Thymus (tissue), 11 donors: ENCODE measurements around the gene ZNF888. TPM values are rescaled to one million over a fixed set of nuclear protein-coding genes. Genes with fewer than 3 reads are reported as not detected.
"Not testable (repeated sequence)": the region's sequence is repeated elsewhere in the genome, so short reads cannot be mapped to it uniquely, and the experiment has no call there.

ENCODE experiments used
- DNase-seq, 9 donors: peaks; one replicate each; pipeline ENCODE4 v3.0.0-alpha.2; 2013; ENCODE audit warnings: low spot score in 9 of 9, low read depth in 6 of 9, missing footprints in 1 of 9
- H3K27ac ChIP-seq, 2 donors: one replicate each; pipeline ENCODE4 v1.5.1; 2013; ENCODE audit warnings: control low read depth in 1 of 2, low read depth in 1 of 2, low read length in 1 of 2, mild to moderate bottlenecking in 1 of 2, moderate library complexity in 1 of 2
- H3K27me3 ChIP-seq, 2 donors: one replicate each; pipeline ENCODE4 v1.5.1; 2013; ENCODE audit warnings: low read length in 1 of 2; ENCODE audit not compliant: control insufficient read depth in 2 of 2, insufficient read depth in 1 of 2
- H3K36me3 ChIP-seq, 2 donors: one replicate each; pipeline ENCODE4 v1.5.1; 2013; ENCODE audit warnings: low read length in 1 of 2, mild to moderate bottlenecking in 1 of 2, moderate library complexity in 1 of 2; ENCODE audit not compliant: control insufficient read depth in 2 of 2, insufficient read depth in 2 of 2
- H3K4me1 ChIP-seq, 2 donors: one replicate each; pipeline ENCODE4 v1.5.1; 2013; ENCODE audit warnings: low read length in 2 of 2; ENCODE audit not compliant: control insufficient read depth in 2 of 2, insufficient read depth in 2 of 2
- H3K4me3 ChIP-seq, 2 donors: one replicate each; pipeline ENCODE4 v1.5.1; 2013; ENCODE audit warnings: low read length in 2 of 2, control low read depth in 1 of 2, mild to moderate bottlenecking in 1 of 2
- H3K9me3 ChIP-seq, 2 donors: one replicate each; pipeline ENCODE4 v1.5.1; 2013; ENCODE audit warnings: low read length in 1 of 2, mild to moderate bottlenecking in 1 of 2; ENCODE audit not compliant: control insufficient read depth in 2 of 2, insufficient read depth in 1 of 2
- WGBS: extraction: QIAGEN DNeasy Blood & Tissue Kit; methylation state at CpG from one replicate; pipeline ENCODE4 v1.1.7; 2013; 5-methylcytosine and 5-hydroxymethylcytosine counted together
- polyA plus RNA-seq: library from polyadenylated mRNA; stranded (reverse); fragments of 200-250 nt; gene quantifications from one replicate; pipeline ENCODE4 v1.2.3, GENCODE V29; 2013
- total RNA-seq: library from RNA; stranded (reverse); fragments of 120-200 nt; gene quantifications from one replicate; pipeline ENCODE4 v1.2.4, GENCODE V29; 2013
- donor health status: healthy.

Gene ZNF888
- total and polyA plus RNA-seq, 2 donors: 5.7 to 6.1 TPM

- WGBS: 87% methylated on average over 18 of the region's 18 CpGs
- Histone ChIP-seq H3K4me3 (peak overlapping the region; percentile 72 to 83), H3K4me1 (peaks cover 3 to 6% of the 10 kb centered on the region in 2 donors), H3K27ac (peak overlapping the region in 1 of 2 donors; percentile 20), H3K36me3 (peaks cover 0 to 5% of the 10 kb centered on the region in 2 donors), H3K9me3 (no peaks in the 10 kb centered on the region), H3K27me3 (no peaks in the 10 kb centered on the region)
- no peak for DNase-seq
These were observed 758 bp upstream of the ZNF888 start for GRCh38 chr19:52923778-52924593.

DNA sequence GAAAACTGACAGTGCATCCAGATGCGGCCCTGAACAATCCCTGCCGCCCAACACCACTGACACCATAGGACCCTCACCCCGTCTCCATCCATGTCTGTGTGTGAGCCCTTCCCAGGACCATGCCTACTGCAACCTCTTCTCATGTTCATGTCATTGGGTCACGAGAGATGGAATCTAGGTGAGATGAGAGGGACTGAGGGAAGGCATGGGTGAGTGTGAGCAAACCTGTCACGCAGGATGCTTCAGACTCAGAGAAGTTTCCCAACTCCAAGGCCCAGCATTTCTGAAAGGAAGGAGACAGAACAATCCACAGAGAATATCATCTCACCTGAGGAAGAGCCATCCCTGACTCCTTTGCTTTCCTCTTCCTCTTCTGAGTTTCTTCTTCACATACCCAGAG is 5.7 kb downstream of the ZNF888 start:
- no peak for DNase-seq
- Histone ChIP-seq H3K4me1 (peaks cover 3% of the 10 kb centered on the region in 2 donors), H3K9me3 (no peaks in the 10 kb centered on the region), H3K4me3 (no peak overlapping the region), H3K27me3 (no peaks in the 10 kb centered on the region), H3K27ac (no peak overlapping the region), H3K36me3 (peaks cover 5 to 17% of the 10 kb centered on the region in 2 donors)
- over 99% methylated on average over 5 of the region's 5 CpGs for WGBS

DNA sequence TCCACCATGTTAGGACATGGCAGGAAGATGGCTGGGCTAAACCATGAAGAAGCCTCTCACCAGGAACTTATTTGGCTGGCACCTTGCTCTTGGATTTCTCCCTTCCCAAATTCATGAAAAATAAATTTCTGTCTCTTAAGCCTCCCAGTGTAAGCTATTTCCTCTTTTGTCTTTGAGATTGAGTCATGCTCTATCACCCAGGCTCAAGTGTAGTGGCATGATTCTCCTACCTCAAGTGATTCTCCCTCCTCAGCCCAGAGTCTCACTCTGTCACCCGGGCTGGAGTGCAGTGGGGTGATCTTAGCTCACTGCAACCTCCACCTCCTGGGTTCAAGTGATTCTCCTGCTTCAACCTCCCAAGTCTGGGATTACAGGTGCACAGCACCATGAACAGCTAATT is 12.6 kb downstream of the ZNF888 start:
- 98% methylated on average over 1 of the region's 1 CpG for WGBS
- H3K4me3 ChIP-seq: no peak overlapping the region
- H3K27me3 ChIP-seq: no peaks in the 10 kb centered on the region
- H3K4me1 ChIP-seq: no peaks in the 10 kb centered on the region
- no peak for DNase-seq
- H3K27ac ChIP-seq: no peak overlapping the region
- peaks cover 15 to 18% of the 10 kb centered on the region in 2 donors for H3K36me3 ChIP-seq
- H3K9me3 ChIP-seq: no peaks in the 10 kb centered on the region

DNA sequence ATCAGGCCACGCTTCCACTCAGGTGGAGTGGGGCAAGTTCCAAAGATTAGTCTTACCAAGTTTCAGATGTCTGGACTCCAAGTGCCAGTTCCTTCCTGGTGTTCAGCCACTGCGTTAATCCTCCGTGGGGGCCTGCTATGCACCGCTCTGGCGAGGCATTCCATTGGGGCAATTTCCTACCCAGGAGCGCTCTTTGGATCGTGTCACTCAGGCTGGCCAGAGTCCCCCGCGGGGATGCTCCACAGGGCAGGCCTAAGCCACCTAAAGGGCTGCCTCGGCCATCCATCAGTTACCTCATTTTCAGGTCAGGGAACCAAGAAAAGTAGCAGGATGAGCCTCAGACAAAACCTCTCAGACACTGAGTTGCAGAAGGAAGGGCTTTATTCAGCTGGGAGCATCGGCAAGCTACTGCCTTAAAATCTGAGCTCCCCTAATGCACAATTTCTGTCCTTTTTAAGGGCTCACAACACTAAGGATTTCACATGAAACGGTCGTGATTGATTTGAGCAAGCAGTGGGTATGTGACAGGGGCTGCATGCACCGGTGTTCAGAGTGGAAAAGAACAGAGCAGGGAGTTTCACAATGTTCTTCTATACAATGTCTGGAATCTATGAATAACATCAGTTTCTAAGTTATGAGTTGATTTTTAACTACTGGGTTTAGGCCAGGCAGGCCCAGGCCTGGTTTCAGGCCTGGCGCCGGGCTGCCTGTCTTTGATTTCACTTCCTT is 19.0 kb downstream of the ZNF888 start:
- H3K27ac ChIP-seq, DNase-seq, H3K27me3 ChIP-seq, H3K4me1 ChIP-seq, H3K9me3 ChIP-seq, H3K4me3 ChIP-seq: not testable (repeated sequence)
- peaks cover 4 to 13% of the 10 kb centered on the region in 2 donors for H3K36me3 ChIP-seq
- WGBS: 89% methylated on average over 16 of the region's 16 CpGs

DNA sequence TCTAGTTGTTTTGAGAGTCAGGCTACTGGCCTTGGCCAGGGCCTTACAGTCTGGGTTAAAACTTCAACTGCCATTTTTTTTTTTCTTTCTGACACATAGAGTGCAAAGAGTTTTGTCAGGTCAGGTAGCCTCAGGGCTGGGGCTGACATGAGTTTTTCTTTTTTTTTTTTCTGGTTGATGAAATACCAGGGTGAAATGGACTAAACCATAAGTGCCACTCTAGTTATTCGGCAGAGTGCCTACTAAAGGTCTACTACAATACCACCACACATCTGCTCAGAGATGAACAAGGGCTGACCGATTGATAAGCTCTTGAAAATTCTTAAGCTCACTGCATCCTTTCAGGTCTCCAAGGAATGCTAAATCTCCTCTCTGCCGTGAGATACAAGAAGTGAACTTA is 21.4 kb downstream of the ZNF888 start:
- Histone ChIP-seq H3K27me3 (no peaks in the 10 kb centered on the region), H3K4me3 (no peak overlapping the region), H3K36me3 (peaks cover 0 to 2% of the 10 kb centered on the region in 2 donors), H3K9me3 (peaks cover 0 to 4% of the 10 kb centered on the region in 2 donors), H3K4me1 (peaks cover 4 to 6% of the 10 kb centered on the region in 2 donors), H3K27ac (no peak overlapping the region)
- WGBS: 98% methylated on average over 3 of the region's 3 CpGs
- no peak for DNase-seq

DNA sequence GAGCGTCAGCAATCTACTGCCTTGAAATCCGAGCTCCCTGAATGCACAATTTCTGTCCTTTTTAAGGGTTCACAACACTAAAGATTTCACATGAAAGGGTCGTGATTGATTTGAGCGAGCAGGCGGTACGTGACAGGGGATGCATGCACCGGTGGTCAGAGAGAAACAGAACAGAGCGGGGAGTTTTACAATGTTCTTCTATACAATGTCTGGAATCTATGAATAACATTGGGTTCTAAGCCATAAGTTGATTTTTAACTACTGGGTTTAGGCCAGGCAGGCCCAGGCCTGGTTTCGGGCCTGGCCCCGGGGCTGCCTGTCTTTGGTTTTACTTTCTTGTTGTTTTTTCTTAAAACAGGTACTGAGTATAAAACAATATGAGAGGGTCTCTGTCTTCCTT is 24.6 kb downstream of the ZNF888 start:
- not testable (repeated sequence) for H3K9me3 ChIP-seq, H3K27ac ChIP-seq, H3K36me3 ChIP-seq, DNase-seq, H3K4me3 ChIP-seq, H3K27me3 ChIP-seq
- 98% methylated on average over 10 of the region's 10 CpGs for WGBS
- peaks cover 11 to 13% of the 10 kb centered on the region in 2 donors for H3K4me1 ChIP-seq

DNA sequence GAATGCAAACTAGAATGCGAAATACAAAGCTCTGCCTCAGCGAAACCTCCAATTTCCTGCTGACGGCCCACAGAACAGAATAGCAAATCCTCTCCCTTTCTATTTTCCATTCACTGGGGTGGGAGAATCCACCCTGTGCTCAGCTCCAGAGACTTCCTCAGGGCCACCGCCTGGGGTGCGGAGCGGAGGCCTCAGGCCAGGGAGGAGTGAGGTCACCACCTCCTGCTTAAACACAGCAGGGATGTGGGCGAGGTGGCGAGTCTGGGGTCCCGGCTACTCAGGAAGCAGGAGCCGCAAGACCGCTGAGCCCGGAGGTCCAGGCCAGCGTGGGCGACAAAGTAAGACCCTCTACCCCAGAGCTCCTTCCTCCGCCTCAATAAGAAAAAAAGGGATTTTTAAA is 25.1 kb downstream of the ZNF888 start:
- peak overlapping the region; percentile 87 to 95 for H3K4me3 ChIP-seq
- peak overlapping the region in 1 of 2 donors; percentile 30 for H3K27ac ChIP-seq

GRCh38 chr19:52897138-52897935 is 25.9 kb downstream of the ZNF888 start, which contains the start of gene ZNF320:
Gene ZNF320 (minus strand): TSS chr19:52897635. CDS start chr19:52890255, 7,380 bp downstream.
- no peaks in the 10 kb centered on the region for H3K27me3 ChIP-seq
- peaks cover 0 to 4% of the 10 kb centered on the region in 2 donors for H3K9me3 ChIP-seq
- peak within 1 kb of the TSS; percentile 87 to 95 for H3K4me3 ChIP-seq
- H3K36me3 ChIP-seq: peaks cover 0 to 4% of the 10 kb centered on the region in 2 donors
- peak within 1 kb of the TSS; percentile 84 to 89 for H3K27ac ChIP-seq
- peaks cover 11 to 13% of the 10 kb centered on the region in 2 donors for H3K4me1 ChIP-seq
- peak; percentile 77 to 97 (median 92) for DNase-seq
- 2% methylated on average over 56 of the region's 56 CpGs for WGBS

More for the DNA sequence above, 25.1 kb downstream of the ZNF888 start:
- no peaks in the 10 kb centered on the region for H3K27me3 ChIP-seq
- WGBS: 94% methylated on average over 15 of the region's 15 CpGs
- H3K36me3 ChIP-seq: peaks cover 0 to 4% of the 10 kb centered on the region in 2 donors
- peaks cover 0 to 4% of the 10 kb centered on the region in 2 donors for H3K9me3 ChIP-seq
- H3K4me1 ChIP-seq: peaks cover 11 to 13% of the 10 kb centered on the region in 2 donors
- no peak for DNase-seq
